Mesenchymal stem cell (in vitro differentiated cells and primary cell): Measurements from ENCODE around the gene NSMCE1.
A peak's percentile ranks its signal among the peaks of the same experiment; 100 is the strongest.

Source experiments
- DNase-seq: peaks from one replicate; pipeline ENCODE4 v3.0.0-alpha.2; 2013
- H2AFZ ChIP-seq: one replicate; pipeline ENCODE4 v1.6.1; 2013; ENCODE audit warnings: low read depth, mild to moderate bottlenecking, control low read depth, inconsistent platforms, low read length, moderate library complexity
- H2AK5ac ChIP-seq: 2 replicates; pipeline ENCODE4 v1.6.1; 2013; ENCODE audit warnings: low read length, moderate library complexity, mild to moderate bottlenecking, inconsistent platforms; ENCODE audit not compliant: severe bottlenecking
- H2BK120ac ChIP-seq: one replicate; pipeline ENCODE4 v1.6.1; 2013; ENCODE audit warnings: low read depth, mild to moderate bottlenecking, inconsistent platforms, low read length, moderate library complexity
- H2BK12ac ChIP-seq, 2 experiments: one replicate each; pipeline ENCODE4 v1.6.1; 2013; ENCODE audit warnings: inconsistent platforms in 2 of 2, low read length in 2 of 2, mild to moderate bottlenecking in 2 of 2, moderate library complexity in 2 of 2, control low read depth in 1 of 2
- H2BK15ac ChIP-seq: one replicate; pipeline ENCODE4 v1.6.1; 2013; ENCODE audit warnings: mild to moderate bottlenecking, low read depth, inconsistent platforms; ENCODE audit not compliant: poor library complexity, severe bottlenecking
- H2BK5ac ChIP-seq: 2 replicates; pipeline ENCODE4 v1.6.1; 2013; ENCODE audit warnings: low read depth, mild to moderate bottlenecking, low read length, control low read depth, inconsistent platforms; ENCODE audit not compliant: poor library complexity, severe bottlenecking
- H3K14ac ChIP-seq, 2 experiments: one replicate each; pipeline ENCODE4 v1.6.1; 2013; ENCODE audit warnings: inconsistent platforms in 2 of 2, low read length in 2 of 2, control low read depth in 1 of 2, mild to moderate bottlenecking in 1 of 2, moderate library complexity in 1 of 2
- H3K18ac ChIP-seq, 2 experiments: one replicate each; pipeline ENCODE4 v1.6.1; 2013; ENCODE audit warnings: inconsistent platforms in 2 of 2, low read length in 2 of 2, control low read depth in 1 of 2, low read depth in 1 of 2, mild to moderate bottlenecking in 1 of 2
- H3K23ac ChIP-seq, 2 experiments: one replicate each; pipeline ENCODE4 v1.6.1; 2013; ENCODE audit warnings: inconsistent platforms in 2 of 2, low read length in 2 of 2, mild to moderate bottlenecking in 2 of 2, moderate library complexity in 2 of 2, control low read depth in 1 of 2
- H3K27ac ChIP-seq: 2 replicates; pipeline ENCODE4 v1.5.1; 2013; ENCODE audit warnings: mild to moderate bottlenecking, moderate library complexity, low read length, control low read depth, inconsistent platforms; ENCODE audit not compliant: poor library complexity, severe bottlenecking
- H3K27me3 ChIP-seq, 2 experiments: 2 replicates each; pipeline versions ENCODE4 v1.6.1 to v1.7.0; 2013; ENCODE audit warnings: low read length in 2 of 2, mild to moderate bottlenecking in 2 of 2, moderate library complexity in 2 of 2, control low read depth in 1 of 2, inconsistent platforms in 1 of 2; ENCODE audit not compliant: control insufficient read depth in 1 of 2, insufficient read depth in 1 of 2
- H3K36me3 ChIP-seq, 2 experiments: 2 replicates each; pipeline versions ENCODE4 v1.6.1 to v1.7.0; 2013; ENCODE audit warnings: low read length in 2 of 2, control low read depth in 1 of 2, inconsistent platforms in 1 of 2, low read depth in 1 of 2, mild to moderate bottlenecking in 1 of 2; ENCODE audit not compliant: insufficient read depth in 2 of 2, control insufficient read depth in 1 of 2
- H3K4ac ChIP-seq, 2 experiments: one replicate each; pipeline ENCODE4 v1.6.1; 2013; ENCODE audit warnings: inconsistent platforms in 2 of 2, low read length in 2 of 2, mild to moderate bottlenecking in 2 of 2, moderate library complexity in 2 of 2, control low read depth in 1 of 2, low read depth in 1 of 2
- H3K4me1 ChIP-seq: 2 replicates; pipeline ENCODE4 v1.6.1; 2013; ENCODE audit warnings: low read depth, low read length, control low read depth; ENCODE audit not compliant: control insufficient read depth, insufficient read depth
- H3K4me2 ChIP-seq: 2 replicates; pipeline ENCODE4 v1.6.1; 2013; ENCODE audit warnings: low read length, mild to moderate bottlenecking, inconsistent platforms; ENCODE audit not compliant: poor library complexity, severe bottlenecking
- H3K4me3 ChIP-seq, 2 experiments: 2 replicates each; pipeline versions ENCODE4 v1.5.1 to v1.7.0; 2013; ENCODE audit warnings: low read length in 2 of 2, mild to moderate bottlenecking in 2 of 2, control low read depth in 1 of 2, low read depth in 1 of 2; ENCODE audit not compliant: insufficient read depth in 1 of 2
- H3K79me1 ChIP-seq: replicated peaks from 2 replicates; pipeline ENCODE4 v1.6.1; 2013; ENCODE audit warnings: mild to moderate bottlenecking, control low read depth, low read length, inconsistent platforms; ENCODE audit not compliant: poor library complexity, severe bottlenecking
- H3K9ac ChIP-seq: 2 replicates; pipeline ENCODE4 v1.7.0; 2013; ENCODE audit warnings: mild to moderate bottlenecking, low read length, moderate library complexity
- H3K9me3 ChIP-seq: 2 replicates; pipeline ENCODE4 v1.7.0; 2013; ENCODE audit warnings: mild to moderate bottlenecking, low read length; ENCODE audit not compliant: control insufficient read depth
- H4K8ac ChIP-seq: one replicate; pipeline ENCODE4 v1.6.1; 2013; ENCODE audit warnings: inconsistent platforms, mild to moderate bottlenecking, low read length, moderate library complexity
- H4K91ac ChIP-seq: one replicate; pipeline ENCODE4 v1.6.1; 2013; ENCODE audit warnings: mild to moderate bottlenecking, low read length, inconsistent platforms
- WGBS: methylation state at CpG from one replicate; pipeline ENCODE4 v1.1.7; 2013; ENCODE audit warnings: mixed read lengths; 5-methylcytosine and 5-hydroxymethylcytosine counted together

The NSMCE1 gene

GRCh38 chr16:27298132-27298531 lies 29.6 kb upstream of the NSMCE1 start:
- H3K27ac ChIP-seq, result no peak overlapping the region
- no peak overlapping the region for H3K4ac ChIP-seq
- no peaks in the 10 kb centered on the region for H3K79me1 ChIP-seq
- H3K9ac ChIP-seq, result no peak overlapping the region
- H2BK5ac ChIP-seq, result no peak overlapping the region
- H3K4me3 ChIP-seq, result no peak overlapping the region
- H3K14ac ChIP-seq, result no peak overlapping the region
- H2BK12ac ChIP-seq, result no peak overlapping the region
- H2BK15ac ChIP-seq, result no peak overlapping the region
- H3K4me1 ChIP-seq, result no peaks in the 10 kb centered on the region
- no peaks in the 10 kb centered on the region for H3K9me3 ChIP-seq
- no peak overlapping the region for H2AK5ac ChIP-seq
- H3K36me3 ChIP-seq, result no peaks in the 10 kb centered on the region
- H3K18ac ChIP-seq, result no peak overlapping the region
- H4K8ac ChIP-seq, result no peak overlapping the region
- DNase-seq, result no peak
- no peak overlapping the region for H4K91ac ChIP-seq
- 90% methylated on average over 3 of the region's 5 CpGs for WGBS
- H2AFZ ChIP-seq, result no peak overlapping the region
- no peak overlapping the region for H3K4me2 ChIP-seq
- no peak overlapping the region for H2BK120ac ChIP-seq
- H3K23ac ChIP-seq, result no peak overlapping the region
- H3K27me3 ChIP-seq, result no peaks in the 10 kb centered on the region

GRCh38 chr16:27293343-27293742 lies 24.8 kb upstream of the NSMCE1 start:
- no peak overlapping the region for H2BK12ac ChIP-seq
- no peaks in the 10 kb centered on the region for H3K79me1 ChIP-seq
- no peak overlapping the region for H3K4ac ChIP-seq
- DNase-seq, result no peak
- no peak overlapping the region for H4K91ac ChIP-seq
- no peak overlapping the region for H3K4me3 ChIP-seq
- H2BK15ac ChIP-seq, result no peak overlapping the region
- no peak overlapping the region for H2BK5ac ChIP-seq
- no peak overlapping the region for H3K9ac ChIP-seq
- H3K4me1 ChIP-seq, result peaks cover 3% of the 10 kb centered on the region
- no peaks in the 10 kb centered on the region for H3K9me3 ChIP-seq
- no peak overlapping the region for H3K18ac ChIP-seq
- H2BK120ac ChIP-seq, result no peak overlapping the region
- H3K36me3 ChIP-seq, result no peaks in the 10 kb centered on the region
- no peak overlapping the region for H2AK5ac ChIP-seq
- no peak overlapping the region for H3K23ac ChIP-seq
- no peak overlapping the region for H3K4me2 ChIP-seq
- 94% methylated on average over 3 of the region's 5 CpGs for WGBS
- H3K27me3 ChIP-seq, result no peaks in the 10 kb centered on the region
- H3K27ac ChIP-seq, result no peak overlapping the region
- no peak overlapping the region for H2AFZ ChIP-seq
- no peak overlapping the region for H3K14ac ChIP-seq
- no peak overlapping the region for H4K8ac ChIP-seq

- H4K8ac ChIP-seq, result no peak overlapping the region
- peak overlapping the region; percentile 39 for H2AK5ac ChIP-seq
- H2BK15ac ChIP-seq, result no peak overlapping the region
- H2BK120ac ChIP-seq, result no peak overlapping the region
- H4K91ac ChIP-seq, result no peak overlapping the region
- H2BK12ac ChIP-seq, result no peak overlapping the region
- H3K4ac ChIP-seq, result no peak overlapping the region
- H3K14ac ChIP-seq, result no peak overlapping the region
- H3K18ac ChIP-seq, result no peak overlapping the region
- no peak overlapping the region for H3K4me3 ChIP-seq
- H3K23ac ChIP-seq, result no peak overlapping the region
- H3K4me2 ChIP-seq, result no peak overlapping the region
- WGBS, result 93% methylated on average over 4 of the region's 4 CpGs
- H3K27me3 ChIP-seq, result no peaks in the 10 kb centered on the region
- H3K4me1 ChIP-seq, result peaks cover 6% of the 10 kb centered on the region
- no peak overlapping the region for H3K27ac ChIP-seq
- DNase-seq, result no peak
- H3K9me3 ChIP-seq, result no peaks in the 10 kb centered on the region
- H2AFZ ChIP-seq, result no peak overlapping the region
- no peak overlapping the region for H2BK5ac ChIP-seq
- no peaks in the 10 kb centered on the region for H3K36me3 ChIP-seq
- no peak overlapping the region for H3K9ac ChIP-seq
- no peaks in the 10 kb centered on the region for H3K79me1 ChIP-seq
Observed at GRCh38 chr16:27291722-27292240, 23.2 kb upstream of the NSMCE1 start.

GRCh38 chr16:27291106-27291505 lies 22.5 kb upstream of the NSMCE1 start:
- Histone ChIP-seq H2BK5ac (no peak overlapping the region), H3K36me3 (no peaks in the 10 kb centered on the region), H3K27ac (no peak overlapping the region), H2BK120ac (no peak overlapping the region), H3K27me3 (no peaks in the 10 kb centered on the region), H2BK15ac (no peak overlapping the region), H3K23ac (no peak overlapping the region), H4K91ac (no peak overlapping the region), H3K9me3 (no peaks in the 10 kb centered on the region), H2AK5ac (peak overlapping the region; percentile 58), H3K4me2 (no peak overlapping the region), H3K9ac (no peak overlapping the region), H3K18ac (no peak overlapping the region), H3K79me1 (no peaks in the 10 kb centered on the region), H2AFZ (no peak overlapping the region), H4K8ac (peak overlapping the region; percentile 30), H2BK12ac (no peak overlapping the region), H3K4me1 (peaks cover 9% of the 10 kb centered on the region), H3K4me3 (no peak overlapping the region), H3K14ac (no peak overlapping the region), H3K4ac (no peak overlapping the region)
- no peak for DNase-seq
- 94% methylated on average over 5 of the region's 5 CpGs for WGBS
